GM12878 (cell line): ENCODE measurements around the gene ZNF124. TPM values are rescaled to one million over a fixed set of nuclear protein-coding genes. Genes with fewer than 3 reads are reported as not detected.

Source experiments
- ATAC-seq: fragments of 200-7000 bp; cut with Tn5 transposase; 3 replicates; pipeline ENCODE4 v1.9.1; 2020; ENCODE audit warnings: mild to moderate bottlenecking, moderate library complexity
- BruUV-seq: library from RNA; stranded (reverse); fragments of 400-500 nt; replicated peaks from 2 replicates; lab custom pipeline; 2021; lab: Mats Ljungman, UMichigan
- CTCF ChIA-PET: fragments of 300-600 bp; sonication (Branson Sonifier 250); formaldehyde crosslinking; extraction: SDS; loops from one replicate; lab custom pipeline; 2021; ENCODE audit warnings: inconsistent platforms; lab: Yijun Ruan, JAX
- POLR2A ChIA-PET: fragments of 350-600 bp; formaldehyde crosslinking; extraction: SDS; loops from one replicate; lab custom pipeline; 2021; ENCODE audit warnings: inconsistent platforms; lab: Charles Lee
- RAD21 ChIA-PET: fragments of 300-600 bp; sonication (Branson Sonifier 250); formaldehyde crosslinking; loops from one replicate; lab custom pipeline; 2023; ENCODE audit warnings: antibody characterized with exemption; ENCODE audit not compliant: unreplicated experiment; lab: Charles Lee
- SMC1A ChIA-PET: fragments of 300-600 bp; sonication (Branson Sonifier 250); formaldehyde crosslinking; loops from one replicate; lab custom pipeline; 2023; ENCODE audit not compliant: unreplicated experiment, uncharacterized antibody; lab: Charles Lee
- DNase-seq: peaks from one replicate; pipeline ENCODE4 v3.0.0-alpha.2; 2011; ENCODE audit warnings: low read depth, low spot score
- FAIRE-seq: peaks from 3 replicates; lab custom pipeline; 2011; peaks lifted over from hg19 to GRCh38; lab: Jason Lieb, UNC
- H2AFZ ChIP-seq: 2 replicates; pipeline ENCODE4 v1.6.0; 2011; ENCODE audit warnings: low read depth, low read length, control low read depth; ENCODE audit not compliant: control insufficient read depth
- H3K27ac ChIP-seq: 2 replicates; pipeline ENCODE4 v1.5.1; 2011; ENCODE audit warnings: control low read depth; ENCODE audit not compliant: control insufficient read depth, insufficient read depth
- H3K27me3 ChIP-seq, 2 experiments: replicated peaks in 1 of 2; 2 replicates each; pipeline versions ENCODE4 v1.6.0 to v1.6.1; 2011; ENCODE audit warnings: low read length in 1 of 2; ENCODE audit not compliant: control insufficient read depth in 2 of 2, insufficient read depth in 2 of 2
- H3K36me3 ChIP-seq, 2 experiments: 2 replicates each; pipeline ENCODE4 v1.5.1; 2011; ENCODE audit warnings: low read length in 1 of 2; ENCODE audit not compliant: control insufficient read depth in 2 of 2, insufficient read depth in 2 of 2
- H3K4me1 ChIP-seq: 2 replicates; pipeline ENCODE4 v1.6.1; 2011; ENCODE audit warnings: mild to moderate bottlenecking, low read length, moderate library complexity, mixed read lengths; ENCODE audit not compliant: control insufficient read depth, insufficient read depth
- H3K4me2 ChIP-seq: 2 replicates; pipeline ENCODE4 v1.6.0; 2011; ENCODE audit warnings: control low read depth; ENCODE audit not compliant: control insufficient read depth, insufficient read depth
- H3K4me3 ChIP-seq: fragments of 200-600 bp; sonication (generic); 2 replicates; pipeline ENCODE4 v1.5.1; 2016
- H3K79me2 ChIP-seq: 2 replicates; pipeline ENCODE4 v1.6.0; 2011; ENCODE audit warnings: low read length; ENCODE audit not compliant: control insufficient read depth, insufficient read depth
- H3K9ac ChIP-seq: 2 replicates; pipeline ENCODE4 v1.8.0; 2011; ENCODE audit warnings: low read length, control low read depth, mixed read lengths; ENCODE audit not compliant: control insufficient read depth, insufficient read depth
- H3K9me3 ChIP-seq: replicated peaks from 3 replicates; pipeline ENCODE4 v1.5.1; 2011; ENCODE audit warnings: mild to moderate bottlenecking, low read length; ENCODE audit not compliant: control insufficient read depth, insufficient read depth
- H4K20me1 ChIP-seq: 2 replicates; pipeline ENCODE4 v1.6.0; 2011; ENCODE audit not compliant: control insufficient read depth, insufficient read depth
- BACH1 ChIP-seq: fragments of 450-650 bp; IDR thresholded peaks from 2 replicates; pipeline ENCODE4 v1.6.1; 2017; ENCODE audit warnings: mild to moderate bottlenecking, borderline replicate concordance
- LARP7 ChIP-seq: fragments of 450-650 bp; IDR thresholded peaks from 2 replicates; pipeline ENCODE4 v1.6.1; 2017; ENCODE audit warnings: mild to moderate bottlenecking
- MTA3 ChIP-seq: IDR thresholded peaks from 2 replicates; pipeline ENCODE4 v1.6.1; 2012; ENCODE audit warnings: low read length, inconsistent platforms, borderline replicate concordance
- NFXL1 ChIP-seq: fragments of 450-650 bp; IDR thresholded peaks from 2 replicates; pipeline ENCODE4 v1.6.1; 2017; ENCODE audit warnings: antibody characterized with exemption, mild to moderate bottlenecking, borderline replicate concordance
- NFYA ChIP-seq: IDR thresholded peaks from 2 replicates; pipeline ENCODE4 v1.6.1; 2011; ENCODE audit warnings: low read depth, mild to moderate bottlenecking, low read length, improper control_type of control experiment, borderline replicate concordance
- RAD51 ChIP-seq: fragments of 450-650 bp; IDR thresholded peaks from 2 replicates; pipeline ENCODE4 v1.6.1; 2016; ENCODE audit warnings: moderate library complexity, mild to moderate bottlenecking, inconsistent platforms
- RELA ChIP-seq: fragments of 450-650 bp; IDR thresholded peaks from 2 replicates; pipeline ENCODE4 v1.8.0; 2014; ENCODE audit warnings: borderline replicate concordance; ENCODE audit not compliant: partially characterized antibody
- SIX5 ChIP-seq: IDR thresholded peaks from 2 replicates; pipeline ENCODE4 v1.6.1; 2011; ENCODE audit warnings: mild to moderate bottlenecking, low read depth, low read length, moderate library complexity; ENCODE audit not compliant: severe bottlenecking
- ZNF24 ChIP-seq: fragments of 450-650 bp; IDR thresholded peaks from 2 replicates; pipeline ENCODE4 v1.6.1; 2017; ENCODE audit warnings: antibody characterized with exemption, mild to moderate bottlenecking
- WGBS: methylation state at CpG from one replicate; pipeline ENCODE4 v1.1.6; 2016; ENCODE audit warnings: low lambda C conversion rate; ENCODE audit not compliant: insufficient replicate concordance, insufficient coverage; ENCODE audit errors: missing lambda C conversion rate; 5-methylcytosine and 5-hydroxymethylcytosine counted together
- in situ Hi-C: fragments of 300-500 bp; cut with MboI; formaldehyde crosslinking; loops from 9 replicates; pipeline ENCODE4 v1.14.3; 2018; ENCODE audit warnings: mixed read lengths
- intact Hi-C: fragments of 100-400 bp; cut with micrococcal nuclease; formaldehyde crosslinking; loops from one replicate; pipeline ENCODE4 v1.14.2; 2022; ENCODE audit not compliant: unreplicated experiment
- polyA plus RNA-seq, 11 experiments: library from polyadenylated mRNA; depleted of rRNA in 4 of 11; unstranded in 6 of 11; stranded (reverse) in 5 of 11; fragments of >200 nt; fragmentation: Nextera tagmentation in 4 of 11; fragmentation: Illumina TruSeq in 1 of 11; extraction: Ambion mirVana in 4 of 11; extraction: Trizol in 1 of 11; gene quantifications; 1 replicate in 1 of 11; 2 replicates in 10 of 11; pipeline versions ENCODE4 v1.2.1 to v1.2.3, GENCODE V29; 2011 to 2016; ENCODE audit warnings: inconsistent platforms in 2 of 11, missing spikeins in 2 of 11, low read depth in 1 of 11
- total RNA-seq, 4 experiments: library from RNA; depleted of rRNA in 3 of 4; stranded (reverse); fragments of >200 nt in 3 of 4; fragmentation: Illumina TruSeq in 1 of 4; extraction: Trizol in 1 of 4; gene quantifications; 2 replicates each; pipeline versions ENCODE4 v1.2.1 to v1.2.3, GENCODE V29; 2013 to 2021
- TF ChIP-seq, protein P1 (sequence below): fragments of 450-650 bp; IDR thresholded peaks from 2 replicates; pipeline ENCODE4 v1.6.1; 2017; ENCODE audit warnings: borderline replicate concordance
- TF ChIP-seq, protein P2 (sequence below): IDR thresholded peaks from 2 replicates; pipeline ENCODE4 v1.6.1; 2011; ENCODE audit warnings: mild to moderate bottlenecking, low read depth, low read length, moderate library complexity; ENCODE audit not compliant: insufficient replicate concordance
- TF ChIP-seq, protein P3 (sequence below): fragments of 450-650 bp; IDR thresholded peaks from 2 replicates; pipeline ENCODE4 v1.6.1; 2016; ENCODE audit warnings: mild to moderate bottlenecking
- TF ChIP-seq, protein P4 (sequence below): fragments of 450-650 bp; IDR thresholded peaks from 2 replicates; pipeline ENCODE4 v1.6.1; 2016; ENCODE audit warnings: mild to moderate bottlenecking
- TF ChIP-seq, protein P5 (sequence below): IDR thresholded peaks from 2 replicates; pipeline ENCODE4 v1.6.1; 2011; ENCODE audit warnings: low read depth, mild to moderate bottlenecking, low read length, moderate library complexity, borderline replicate concordance; ENCODE audit errors: extremely low read depth
- TF ChIP-seq, protein P6 (sequence below): IDR thresholded peaks from 2 replicates; pipeline ENCODE4 v1.6.1; 2011; ENCODE audit warnings: borderline replicate concordance, low read depth, mild to moderate bottlenecking, moderate library complexity, mixed read lengths, low read length; ENCODE audit not compliant: insufficient read depth; ENCODE audit errors: extremely low read length
- TF ChIP-seq, protein P7 (sequence below): fragments of 450-650 bp; conservative IDR thresholded peaks from 2 replicates; pipeline ENCODE4 v1.6.1; 2017; ENCODE audit warnings: mild to moderate bottlenecking, moderate library complexity

Gene ZNF124
- total and polyA plus RNA-seq, 10 of the 15 experiments (the other 5 are each of a cell fraction or from before 2014, with no cell fraction given) = 6.8 to 37.5 (median 12.5) TPM

DNA sequence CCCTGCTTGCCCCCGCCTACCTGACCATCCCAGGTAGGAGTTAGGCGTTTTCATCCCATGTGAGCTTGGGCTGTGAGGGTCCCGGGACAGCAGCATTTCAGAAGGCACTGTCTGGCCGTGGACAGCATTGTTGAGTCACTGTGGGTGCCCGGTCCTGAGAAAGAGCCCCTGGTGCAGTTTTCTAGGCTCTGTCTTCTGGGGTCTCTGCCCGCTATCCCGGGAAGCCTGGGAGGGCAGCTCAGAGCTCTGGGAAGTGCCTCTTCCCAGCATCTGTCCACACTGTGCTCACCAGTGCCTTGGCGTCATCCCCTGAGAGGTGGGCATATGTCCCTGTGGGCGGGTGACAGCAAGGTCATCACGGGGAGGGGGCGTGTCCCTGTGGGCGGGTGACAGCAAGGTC is 56.3 kb downstream of the ZNF124 start:
- Histone ChIP-seq H3K4me3 (no peak overlapping the region), H3K36me3 (no peaks in the 10 kb centered on the region), H3K27ac (no peak overlapping the region), H3K9me3 (no peaks in the 10 kb centered on the region; the same call in 2 of the 3 replicates), H3K79me2 (no peaks in the 10 kb centered on the region), H4K20me1 (no peaks in the 10 kb centered on the region), H3K4me2 (no peak overlapping the region), H3K27me3 (peaks cover 1 to 5% of the 10 kb centered on the region in 2 experiments; a peak in 3 of 4 replicates), H3K4me1 (no peaks in the 10 kb centered on the region), H2AFZ (no peak overlapping the region), H3K9ac (no peak overlapping the region)
- RAD21 ChIA-PET = no interaction called here
- in situ Hi-C loops (no loop called here), intact Hi-C loops (no loop called here)
- BruUV-seq = no TSS peak
- 80% methylated on average over 8 of the region's 12 CpGs for WGBS
- CTCF ChIA-PET = no interaction called here
- SMC1A ChIA-PET = no interaction called here
- FAIRE-seq (no peak), ATAC-seq (no peak), DNase-seq (no peak)
- POLR2A ChIA-PET = no interaction called here
- TF ChIP-seq MTA3 = no peak
- TF ChIP-seq BACH1 = no peak
- no peak for TF ChIP-seq LARP7
- TF ChIP-seq, protein P1, sequence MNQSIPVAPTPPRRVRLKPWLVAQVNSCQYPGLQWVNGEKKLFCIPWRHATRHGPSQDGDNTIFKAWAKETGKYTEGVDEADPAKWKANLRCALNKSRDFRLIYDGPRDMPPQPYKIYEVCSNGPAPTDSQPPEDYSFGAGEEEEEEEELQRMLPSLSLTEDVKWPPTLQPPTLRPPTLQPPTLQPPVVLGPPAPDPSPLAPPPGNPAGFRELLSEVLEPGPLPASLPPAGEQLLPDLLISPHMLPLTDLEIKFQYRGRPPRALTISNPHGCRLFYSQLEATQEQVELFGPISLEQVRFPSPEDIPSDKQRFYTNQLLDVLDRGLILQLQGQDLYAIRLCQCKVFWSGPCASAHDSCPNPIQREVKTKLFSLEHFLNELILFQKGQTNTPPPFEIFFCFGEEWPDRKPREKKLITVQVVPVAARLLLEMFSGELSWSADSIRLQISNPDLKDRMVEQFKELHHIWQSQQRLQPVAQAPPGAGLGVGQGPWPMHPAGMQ = no peak
- TF ChIP-seq, protein P2, sequence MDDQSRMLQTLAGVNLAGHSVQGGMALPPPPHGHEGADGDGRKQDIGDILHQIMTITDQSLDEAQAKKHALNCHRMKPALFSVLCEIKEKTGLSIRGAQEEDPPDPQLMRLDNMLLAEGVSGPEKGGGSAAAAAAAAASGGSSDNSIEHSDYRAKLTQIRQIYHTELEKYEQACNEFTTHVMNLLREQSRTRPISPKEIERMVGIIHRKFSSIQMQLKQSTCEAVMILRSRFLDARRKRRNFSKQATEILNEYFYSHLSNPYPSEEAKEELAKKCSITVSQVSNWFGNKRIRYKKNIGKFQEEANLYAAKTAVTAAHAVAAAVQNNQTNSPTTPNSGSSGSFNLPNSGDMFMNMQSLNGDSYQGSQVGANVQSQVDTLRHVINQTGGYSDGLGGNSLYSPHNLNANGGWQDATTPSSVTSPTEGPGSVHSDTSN = no peak
- TF ChIP-seq, protein P3, sequence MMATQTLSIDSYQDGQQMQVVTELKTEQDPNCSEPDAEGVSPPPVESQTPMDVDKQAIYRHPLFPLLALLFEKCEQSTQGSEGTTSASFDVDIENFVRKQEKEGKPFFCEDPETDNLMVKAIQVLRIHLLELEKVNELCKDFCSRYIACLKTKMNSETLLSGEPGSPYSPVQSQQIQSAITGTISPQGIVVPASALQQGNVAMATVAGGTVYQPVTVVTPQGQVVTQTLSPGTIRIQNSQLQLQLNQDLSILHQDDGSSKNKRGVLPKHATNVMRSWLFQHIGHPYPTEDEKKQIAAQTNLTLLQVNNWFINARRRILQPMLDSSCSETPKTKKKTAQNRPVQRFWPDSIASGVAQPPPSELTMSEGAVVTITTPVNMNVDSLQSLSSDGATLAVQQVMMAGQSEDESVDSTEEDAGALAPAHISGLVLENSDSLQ = no peak
- TF ChIP-seq, protein P4, sequence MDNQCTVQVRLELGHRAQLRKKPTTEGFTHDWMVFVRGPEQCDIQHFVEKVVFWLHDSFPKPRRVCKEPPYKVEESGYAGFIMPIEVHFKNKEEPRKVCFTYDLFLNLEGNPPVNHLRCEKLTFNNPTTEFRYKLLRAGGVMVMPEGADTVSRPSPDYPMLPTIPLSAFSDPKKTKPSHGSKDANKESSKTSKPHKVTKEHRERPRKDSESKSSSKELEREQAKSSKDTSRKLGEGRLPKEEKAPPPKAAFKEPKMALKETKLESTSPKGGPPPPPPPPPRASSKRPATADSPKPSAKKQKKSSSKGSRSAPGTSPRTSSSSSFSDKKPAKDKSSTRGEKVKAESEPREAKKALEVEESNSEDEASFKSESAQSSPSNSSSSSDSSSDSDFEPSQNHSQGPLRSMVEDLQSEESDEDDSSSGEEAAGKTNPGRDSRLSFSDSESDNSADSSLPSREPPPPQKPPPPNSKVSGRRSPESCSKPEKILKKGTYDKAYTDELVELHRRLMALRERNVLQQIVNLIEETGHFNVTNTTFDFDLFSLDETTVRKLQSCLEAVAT = no peak
- no peak for TF ChIP-seq ZNF24
- TF ChIP-seq RAD51 = no peak
- no peak for TF ChIP-seq NFXL1
- TF ChIP-seq, protein P5, sequence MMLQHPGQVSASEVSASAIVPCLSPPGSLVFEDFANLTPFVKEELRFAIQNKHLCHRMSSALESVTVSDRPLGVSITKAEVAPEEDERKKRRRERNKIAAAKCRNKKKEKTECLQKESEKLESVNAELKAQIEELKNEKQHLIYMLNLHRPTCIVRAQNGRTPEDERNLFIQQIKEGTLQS = no peak
- TF ChIP-seq NFYA = no peak
- TF ChIP-seq SIX5 = no peak
- TF ChIP-seq RELA = no peak
- TF ChIP-seq, protein P6, sequence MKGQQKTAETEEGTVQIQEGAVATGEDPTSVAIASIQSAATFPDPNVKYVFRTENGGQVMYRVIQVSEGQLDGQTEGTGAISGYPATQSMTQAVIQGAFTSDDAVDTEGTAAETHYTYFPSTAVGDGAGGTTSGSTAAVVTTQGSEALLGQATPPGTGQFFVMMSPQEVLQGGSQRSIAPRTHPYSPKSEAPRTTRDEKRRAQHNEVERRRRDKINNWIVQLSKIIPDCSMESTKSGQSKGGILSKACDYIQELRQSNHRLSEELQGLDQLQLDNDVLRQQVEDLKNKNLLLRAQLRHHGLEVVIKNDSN = no peak
- TF ChIP-seq, protein P7, sequence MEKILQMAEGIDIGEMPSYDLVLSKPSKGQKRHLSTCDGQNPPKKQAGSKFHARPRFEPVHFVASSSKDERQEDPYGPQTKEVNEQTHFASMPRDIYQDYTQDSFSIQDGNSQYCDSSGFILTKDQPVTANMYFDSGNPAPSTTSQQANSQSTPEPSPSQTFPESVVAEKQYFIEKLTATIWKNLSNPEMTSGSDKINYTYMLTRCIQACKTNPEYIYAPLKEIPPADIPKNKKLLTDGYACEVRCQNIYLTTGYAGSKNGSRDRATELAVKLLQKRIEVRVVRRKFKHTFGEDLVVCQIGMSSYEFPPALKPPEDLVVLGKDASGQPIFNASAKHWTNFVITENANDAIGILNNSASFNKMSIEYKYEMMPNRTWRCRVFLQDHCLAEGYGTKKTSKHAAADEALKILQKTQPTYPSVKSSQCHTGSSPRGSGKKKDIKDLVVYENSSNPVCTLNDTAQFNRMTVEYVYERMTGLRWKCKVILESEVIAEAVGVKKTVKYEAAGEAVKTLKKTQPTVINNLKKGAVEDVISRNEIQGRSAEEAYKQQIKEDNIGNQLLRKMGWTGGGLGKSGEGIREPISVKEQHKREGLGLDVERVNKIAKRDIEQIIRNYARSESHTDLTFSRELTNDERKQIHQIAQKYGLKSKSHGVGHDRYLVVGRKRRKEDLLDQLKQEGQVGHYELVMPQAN = no peak
